ENCODE results near the gene SRA1.
A peak's percentile ranks its signal among the peaks of the same experiment; 100 is the strongest.

SRA1 gene

DNA sequence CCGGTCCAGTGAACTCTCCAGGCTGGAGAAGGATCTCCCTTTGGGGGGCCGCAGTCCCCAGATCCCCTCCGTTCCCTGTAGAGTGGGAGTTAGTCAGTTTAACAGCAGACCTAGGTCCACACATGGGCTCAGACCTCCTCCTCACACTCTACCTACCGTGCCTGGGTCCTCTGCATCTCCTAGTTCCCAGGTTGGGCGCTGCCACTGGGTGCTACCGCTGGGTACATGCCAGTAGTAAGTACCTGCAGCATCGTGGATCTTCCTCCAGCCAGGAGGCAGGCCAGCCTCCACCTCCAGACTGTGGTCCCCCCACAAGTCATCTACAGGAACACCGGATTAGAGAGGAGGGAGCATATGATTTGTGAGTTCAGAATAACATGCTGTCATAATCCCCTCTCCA is 6.3 kb upstream of the SRA1 start:
- peak overlapping the region; percentile 94 for H3K9ac ChIP-seq (ENCODE audit: low read length)
- H3K4me1 ChIP-seq (ENCODE audit: control insufficient read depth, insufficient read depth, low read length) = peaks cover 32% of the 10 kb centered on the region
- H3K4me3 ChIP-seq (ENCODE audit: low read length) = peak overlapping the region; percentile 97
- peaks cover 30% of the 10 kb centered on the region for H3K36me3 ChIP-seq (ENCODE audit: control insufficient read depth, insufficient read depth, low read length, severe bottlenecking)
- no peaks in the 10 kb centered on the region for H3K9me3 ChIP-seq (ENCODE audit: control insufficient read depth, low read length)
- no peak for DNase-seq (ENCODE audit: low read depth)
- no peaks in the 10 kb centered on the region for H3K27me3 ChIP-seq (replicated peaks; ENCODE audit: control insufficient read depth, insufficient read depth, low read length)

DNA sequence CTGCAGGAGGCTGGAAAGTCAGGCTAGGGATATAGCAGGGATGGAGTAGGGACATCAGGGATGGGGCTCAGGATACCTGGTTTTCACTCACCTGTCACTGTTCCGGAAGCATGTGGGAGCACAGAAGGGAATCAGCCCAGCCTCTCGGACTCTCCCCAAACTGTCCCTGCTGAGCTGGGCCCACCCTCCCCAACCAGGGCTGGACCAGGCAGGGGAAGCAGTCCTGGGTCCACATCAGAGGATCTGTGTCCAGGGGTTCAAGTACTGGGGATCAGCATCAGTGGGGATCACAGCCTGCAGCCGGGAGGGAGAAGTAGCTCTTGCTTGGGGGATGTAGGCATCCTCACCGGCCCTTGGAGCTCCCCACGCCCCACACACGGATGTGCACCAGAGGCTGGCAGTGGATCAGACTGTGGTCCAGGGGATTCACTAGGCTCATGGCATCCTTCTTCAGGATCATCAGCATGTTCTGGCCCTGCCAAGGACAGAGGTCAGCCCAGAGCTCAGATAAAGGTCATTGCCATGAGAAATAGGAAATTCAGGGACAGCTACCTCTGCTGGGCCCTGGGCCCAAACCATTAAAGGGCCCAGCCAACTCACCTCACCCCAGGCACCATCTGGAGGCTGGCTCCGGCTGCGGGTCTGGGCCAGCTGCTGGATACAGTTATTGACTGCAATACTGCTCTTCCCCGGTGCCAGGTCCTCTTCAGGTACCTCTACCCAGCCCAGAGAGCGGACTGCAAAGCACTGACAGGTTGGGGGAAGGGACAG is 4.7 kb upstream of the SRA1 start:
- Histone ChIP-seq H3K9ac (ENCODE audit: low read length) (no peak overlapping the region), H3K36me3 (ENCODE audit: control insufficient read depth, insufficient read depth, low read length, severe bottlenecking) (peaks cover 19% of the 10 kb centered on the region), H3K4me3 (ENCODE audit: low read length) (no peak overlapping the region), H3K4me1 (ENCODE audit: control insufficient read depth, insufficient read depth, low read length) (peaks cover 34% of the 10 kb centered on the region), H3K9me3 (ENCODE audit: control insufficient read depth, low read length) (no peaks in the 10 kb centered on the region), H3K27me3 (replicated peaks; ENCODE audit: control insufficient read depth, insufficient read depth, low read length) (no peaks in the 10 kb centered on the region)
- DNase-seq (ENCODE audit: low read depth) = no peak

DNA sequence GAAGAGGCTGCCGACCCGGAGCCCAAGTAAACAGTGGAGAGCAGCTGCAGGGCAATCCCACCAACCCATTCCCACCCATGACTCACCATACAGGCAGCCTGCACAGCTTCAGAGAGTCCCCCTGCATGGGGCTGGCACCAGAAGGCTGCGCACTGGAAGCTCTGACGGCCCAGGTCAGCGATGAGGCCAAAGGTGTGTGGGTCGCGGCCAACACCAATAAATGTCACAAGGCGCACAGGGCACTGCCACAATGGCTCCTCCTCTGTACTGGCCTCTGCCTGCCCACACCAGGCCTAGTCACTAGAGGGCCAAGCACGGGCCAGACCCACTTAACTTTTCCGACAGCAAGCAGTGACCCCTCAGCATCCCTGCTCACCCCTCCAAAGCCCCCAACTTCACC is 3.0 kb upstream of the SRA1 start:
- DNase-seq (ENCODE audit: low read depth) = no peak
- Histone ChIP-seq H3K27me3 (replicated peaks; ENCODE audit: control insufficient read depth, insufficient read depth, low read length) (no peaks in the 10 kb centered on the region), H3K9me3 (ENCODE audit: control insufficient read depth, low read length) (no peaks in the 10 kb centered on the region), H3K9ac (ENCODE audit: low read length) (no peak overlapping the region), H3K4me1 (ENCODE audit: control insufficient read depth, insufficient read depth, low read length) (peaks cover 30% of the 10 kb centered on the region), H3K36me3 (ENCODE audit: control insufficient read depth, insufficient read depth, low read length, severe bottlenecking) (peaks cover 13% of the 10 kb centered on the region), H3K4me3 (ENCODE audit: low read length) (no peak overlapping the region)

DNA sequence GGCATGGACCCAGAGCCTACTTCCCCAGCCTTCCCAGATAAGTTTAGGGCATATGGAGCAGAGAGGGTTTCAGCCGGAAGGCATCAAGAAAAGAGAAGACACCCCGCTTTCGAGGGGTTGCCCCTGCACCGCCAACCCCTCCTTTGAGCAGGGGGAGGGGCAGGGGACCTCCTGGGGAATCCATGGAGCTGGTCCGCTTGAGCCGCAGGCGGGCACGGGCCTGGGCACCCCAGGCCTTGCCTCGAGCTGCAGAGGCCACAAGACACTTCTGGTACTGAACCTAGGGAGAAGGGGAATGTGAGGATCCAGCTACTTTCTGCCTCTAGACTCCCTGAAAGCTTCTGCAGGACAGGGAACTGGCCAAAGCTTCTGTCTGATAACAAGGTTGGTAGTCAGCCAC is 1.3 kb upstream of the SRA1 start:
- no peak overlapping the region for H3K4me3 ChIP-seq (ENCODE audit: low read length)
- peaks cover 32% of the 10 kb centered on the region for H3K4me1 ChIP-seq (ENCODE audit: control insufficient read depth, insufficient read depth, low read length)
- no peaks in the 10 kb centered on the region for H3K27me3 ChIP-seq (replicated peaks; ENCODE audit: control insufficient read depth, insufficient read depth, low read length)
- DNase-seq (ENCODE audit: low read depth) = no peak
- peak overlapping the region; percentile 96 for H3K9ac ChIP-seq (ENCODE audit: low read length)
- peaks cover 13% of the 10 kb centered on the region for H3K36me3 ChIP-seq (ENCODE audit: control insufficient read depth, insufficient read depth, low read length, severe bottlenecking)
- no peaks in the 10 kb centered on the region for H3K9me3 ChIP-seq (ENCODE audit: control insufficient read depth, low read length)

DNA sequence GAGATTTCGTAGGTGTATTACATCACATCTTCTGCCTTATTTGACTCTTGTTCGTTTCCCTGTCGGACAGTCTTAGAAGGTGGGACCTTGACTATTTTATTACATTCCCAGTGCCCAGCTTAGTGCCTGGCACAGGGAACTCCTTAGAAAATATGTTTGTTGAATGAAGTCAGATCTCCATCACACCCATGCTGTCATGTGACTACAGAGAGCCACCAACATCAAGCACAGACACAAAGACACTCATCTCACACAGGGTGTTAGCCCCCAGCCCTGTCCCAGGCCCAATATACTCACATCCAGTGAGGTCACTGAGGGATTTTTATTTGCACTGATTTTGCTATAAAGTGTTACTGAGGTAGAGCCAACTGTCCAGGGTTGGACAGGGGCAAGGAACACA is 692 bp upstream of the SRA1 start:
- H3K27me3 ChIP-seq (replicated peaks; ENCODE audit: control insufficient read depth, insufficient read depth, low read length) = no peaks in the 10 kb centered on the region
- peaks cover 13% of the 10 kb centered on the region for H3K36me3 ChIP-seq (ENCODE audit: control insufficient read depth, insufficient read depth, low read length, severe bottlenecking)
- peak overlapping the region; percentile 96 for H3K9ac ChIP-seq (ENCODE audit: low read length)
- peak overlapping the region; percentile 88 for H3K4me3 ChIP-seq (ENCODE audit: low read length)
- peaks cover 28% of the 10 kb centered on the region for H3K4me1 ChIP-seq (ENCODE audit: control insufficient read depth, insufficient read depth, low read length)
- H3K9me3 ChIP-seq (ENCODE audit: control insufficient read depth, low read length) = no peaks in the 10 kb centered on the region
- no peak for DNase-seq (ENCODE audit: low read depth)

DNA sequence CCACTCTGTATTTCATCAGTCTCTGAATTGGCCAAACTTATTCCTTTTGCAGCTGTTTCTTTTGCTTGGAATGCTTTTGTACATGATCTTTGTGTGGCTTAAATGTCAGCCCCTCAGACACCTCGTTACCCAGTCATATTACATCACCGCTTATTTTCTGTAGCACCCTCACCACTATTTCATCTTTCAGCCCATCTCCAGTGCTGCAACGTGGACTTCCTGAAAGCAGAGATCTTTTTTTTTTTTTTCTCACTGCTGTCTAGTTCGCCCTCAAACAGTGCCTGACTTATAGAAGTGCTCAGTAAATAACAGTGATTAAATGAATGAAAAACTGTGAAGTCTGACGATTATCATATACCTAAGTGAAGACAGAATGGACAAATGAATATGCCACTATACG is 835 bp downstream of the SRA1 start:
- H3K4me1 ChIP-seq (ENCODE audit: control insufficient read depth, insufficient read depth, low read length) = peaks cover 28% of the 10 kb centered on the region
- H3K9me3 ChIP-seq (ENCODE audit: control insufficient read depth, low read length) = no peaks in the 10 kb centered on the region
- peak overlapping the region; percentile 88 for H3K4me3 ChIP-seq (ENCODE audit: low read length)
- peak overlapping the region; percentile 96 for H3K9ac ChIP-seq (ENCODE audit: low read length)
- peak; percentile 64 for DNase-seq (ENCODE audit: low read depth)
- H3K27me3 ChIP-seq (replicated peaks; ENCODE audit: control insufficient read depth, insufficient read depth, low read length) = no peaks in the 10 kb centered on the region
- peaks cover 23% of the 10 kb centered on the region for H3K36me3 ChIP-seq (ENCODE audit: control insufficient read depth, insufficient read depth, low read length, severe bottlenecking)

DNA sequence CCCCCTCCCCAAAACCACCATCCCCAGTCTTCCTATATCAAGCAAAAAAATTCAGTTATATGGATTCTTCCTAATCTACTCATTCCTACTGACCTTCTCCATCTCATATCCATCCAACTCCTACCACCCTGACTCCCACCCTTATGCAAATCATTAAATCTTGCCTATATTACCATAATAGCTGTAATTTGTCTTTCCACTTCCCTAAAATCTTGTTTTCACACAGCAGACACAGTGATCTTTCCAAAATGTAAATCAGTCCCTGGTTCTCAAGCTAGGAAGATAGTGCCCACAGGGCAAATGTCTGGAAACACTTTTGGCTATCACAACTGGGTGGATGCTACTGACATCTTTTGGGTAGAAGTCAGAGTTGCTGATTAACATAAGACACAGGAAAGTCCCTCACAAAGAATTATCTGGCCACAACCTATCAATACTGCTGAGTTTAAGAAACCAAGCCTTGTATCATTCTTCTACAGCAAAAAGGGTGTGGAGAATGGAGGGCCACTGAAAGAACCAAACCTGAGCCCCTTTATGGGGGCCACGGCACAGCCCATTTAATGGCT is 1.4 kb downstream of the SRA1 start:
- Histone ChIP-seq H3K36me3 (ENCODE audit: control insufficient read depth, insufficient read depth, low read length, severe bottlenecking) (peaks cover 29% of the 10 kb centered on the region), H3K9ac (ENCODE audit: low read length) (peak overlapping the region; percentile 96), H3K9me3 (ENCODE audit: control insufficient read depth, low read length) (no peaks in the 10 kb centered on the region), H3K4me1 (ENCODE audit: control insufficient read depth, insufficient read depth, low read length) (peaks cover 28% of the 10 kb centered on the region), H3K4me3 (ENCODE audit: low read length) (peak overlapping the region; percentile 88), H3K27me3 (replicated peaks; ENCODE audit: control insufficient read depth, insufficient read depth, low read length) (no peaks in the 10 kb centered on the region)
- DNase-seq (ENCODE audit: low read depth) = peak; percentile 24

DNA sequence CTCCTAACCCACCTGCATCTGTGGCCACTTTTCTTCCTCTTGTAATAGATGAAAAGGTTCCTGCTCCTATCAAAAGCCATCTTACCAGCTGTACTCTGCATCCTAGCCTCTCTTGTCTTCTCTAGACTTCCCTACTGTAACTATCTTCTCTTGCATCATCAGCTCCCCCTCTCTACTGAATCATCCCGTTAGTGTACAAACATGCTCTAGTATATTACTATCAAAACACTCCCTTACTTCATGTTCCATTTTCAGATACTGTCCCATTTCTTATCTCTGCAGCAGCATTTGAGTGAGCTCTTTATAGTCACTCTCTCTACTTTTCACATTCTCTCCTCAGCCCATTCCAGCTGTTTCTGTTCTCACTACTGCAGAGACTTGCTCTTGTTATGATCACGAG is 2.8 kb downstream of the SRA1 start:
- H3K4me1 ChIP-seq (ENCODE audit: control insufficient read depth, insufficient read depth, low read length) = peaks cover 35% of the 10 kb centered on the region
- H3K36me3 ChIP-seq (ENCODE audit: control insufficient read depth, insufficient read depth, low read length, severe bottlenecking) = peaks cover 38% of the 10 kb centered on the region
- H3K27me3 ChIP-seq (replicated peaks; ENCODE audit: control insufficient read depth, insufficient read depth, low read length) = no peaks in the 10 kb centered on the region
- no peak overlapping the region for H3K4me3 ChIP-seq (ENCODE audit: low read length)
- H3K9me3 ChIP-seq (ENCODE audit: control insufficient read depth, low read length) = no peaks in the 10 kb centered on the region
- DNase-seq (ENCODE audit: low read depth) = peak; percentile 66
- H3K9ac ChIP-seq (ENCODE audit: low read length) = no peak overlapping the region

DNA sequence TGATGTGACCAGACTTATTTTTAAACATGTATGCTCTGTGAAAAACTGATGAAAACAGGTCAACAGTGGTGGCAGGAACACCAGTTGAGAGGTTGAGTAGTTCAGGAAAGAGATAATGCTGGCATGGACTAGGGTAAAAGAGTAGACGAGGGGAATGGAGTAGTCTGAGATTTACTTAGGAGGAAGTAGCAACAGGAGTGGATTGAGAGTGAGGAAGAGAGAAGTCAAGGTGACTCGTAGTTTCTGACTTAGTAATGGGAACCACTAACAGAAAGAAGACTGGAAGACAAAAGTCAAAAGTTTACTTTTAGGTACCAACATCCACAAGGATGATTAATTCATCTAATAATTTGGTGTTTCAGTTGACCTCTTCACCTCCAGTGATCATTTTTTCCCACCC is 3.6 kb downstream of the SRA1 start:
- Histone ChIP-seq H3K4me1 (ENCODE audit: control insufficient read depth, insufficient read depth, low read length) (peaks cover 43% of the 10 kb centered on the region), H3K9ac (ENCODE audit: low read length) (no peak overlapping the region), H3K27me3 (replicated peaks; ENCODE audit: control insufficient read depth, insufficient read depth, low read length) (no peaks in the 10 kb centered on the region), H3K4me3 (ENCODE audit: low read length) (no peak overlapping the region), H3K9me3 (ENCODE audit: control insufficient read depth, low read length) (no peaks in the 10 kb centered on the region), H3K36me3 (ENCODE audit: control insufficient read depth, insufficient read depth, low read length, severe bottlenecking) (peaks cover 43% of the 10 kb centered on the region)
- no peak for DNase-seq (ENCODE audit: low read depth)

DNA sequence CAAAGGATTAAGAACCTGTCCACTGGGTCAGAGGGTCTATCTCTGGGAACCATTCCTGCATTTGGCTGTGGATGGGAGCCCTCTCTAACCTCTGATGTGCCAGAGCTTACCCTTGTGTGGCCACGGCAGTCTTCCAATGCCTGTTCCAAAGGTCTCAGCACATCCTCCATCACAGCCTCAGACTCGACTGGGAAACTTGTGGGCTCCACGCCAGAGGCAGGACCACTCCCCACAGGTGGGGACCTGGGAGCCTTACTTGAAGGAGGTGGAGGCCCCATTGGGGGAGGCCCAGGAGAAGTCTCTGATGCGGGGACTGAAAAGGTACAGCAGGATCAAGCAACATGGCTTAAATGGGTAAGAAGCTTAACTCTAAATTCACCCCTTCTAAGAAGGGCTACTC is 5.4 kb downstream of the SRA1 start:
- H3K4me1 ChIP-seq (ENCODE audit: control insufficient read depth, insufficient read depth, low read length) = peaks cover 52% of the 10 kb centered on the region
- H3K9ac ChIP-seq (ENCODE audit: low read length) = no peak overlapping the region
- no peak overlapping the region for H3K4me3 ChIP-seq (ENCODE audit: low read length)
- DNase-seq (ENCODE audit: low read depth) = no peak
- H3K9me3 ChIP-seq (ENCODE audit: control insufficient read depth, low read length) = no peaks in the 10 kb centered on the region
- H3K36me3 ChIP-seq (ENCODE audit: control insufficient read depth, insufficient read depth, low read length, severe bottlenecking) = peaks cover 38% of the 10 kb centered on the region
- H3K27me3 ChIP-seq (replicated peaks; ENCODE audit: control insufficient read depth, insufficient read depth, low read length) = no peaks in the 10 kb centered on the region

DNA sequence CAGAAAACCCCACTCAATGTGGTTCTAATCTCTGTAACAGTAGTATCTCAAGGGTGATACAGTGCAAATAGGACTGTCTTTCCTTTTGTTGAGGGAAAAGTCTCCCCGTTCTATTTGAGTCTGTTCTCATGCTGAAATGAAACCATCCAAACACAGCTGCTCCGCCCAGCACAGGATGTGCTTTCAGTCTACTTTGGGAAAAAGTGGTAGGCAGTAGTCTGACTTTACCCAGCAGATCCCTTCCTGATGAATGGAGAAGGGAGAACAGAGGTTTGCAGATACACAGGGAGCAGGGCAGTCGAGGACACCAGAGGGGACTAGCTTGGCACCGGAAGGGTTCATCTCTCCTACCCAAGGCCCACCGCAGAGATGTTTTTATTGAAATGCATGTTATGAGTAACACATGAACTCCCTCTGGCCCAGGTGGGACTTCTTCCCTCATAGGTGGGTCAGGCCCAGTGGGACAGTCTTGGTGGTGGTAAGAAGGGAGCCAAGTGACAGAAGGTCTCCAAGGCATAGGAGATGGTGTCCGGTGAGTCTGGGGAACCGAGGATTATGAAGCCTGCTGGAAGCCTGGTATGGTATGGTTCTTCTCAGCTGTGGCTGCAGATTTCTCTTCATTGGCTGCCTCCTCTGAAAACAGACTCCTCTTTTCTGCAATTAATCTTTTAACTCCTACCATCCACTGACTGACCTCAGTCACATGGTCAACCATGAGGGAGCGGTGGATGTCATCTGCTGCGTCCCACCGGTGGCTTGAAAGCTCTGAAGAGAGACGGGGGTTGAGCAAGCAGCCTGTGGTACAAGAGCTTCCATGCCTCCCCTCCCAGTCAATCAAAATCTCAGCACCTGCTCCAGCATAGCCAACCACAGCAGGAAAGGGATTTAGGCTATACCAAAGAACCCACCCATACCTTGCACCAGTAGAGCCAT is 6.9 kb downstream of the SRA1 start:
- Histone ChIP-seq H3K9ac (ENCODE audit: low read length) (peak overlapping the region; percentile 91), H3K4me3 (ENCODE audit: low read length) (no peak overlapping the region), H3K9me3 (ENCODE audit: control insufficient read depth, low read length) (no peaks in the 10 kb centered on the region), H3K4me1 (ENCODE audit: control insufficient read depth, insufficient read depth, low read length) (peaks cover 45% of the 10 kb centered on the region), H3K27me3 (replicated peaks; ENCODE audit: control insufficient read depth, insufficient read depth, low read length) (no peaks in the 10 kb centered on the region), H3K36me3 (ENCODE audit: control insufficient read depth, insufficient read depth, low read length, severe bottlenecking) (peaks cover 38% of the 10 kb centered on the region)
- DNase-seq (ENCODE audit: low read depth) = no peak
